GM18505 (cell line): ENCODE data around the gene FIZ1.
A peak's percentile ranks its signal among the peaks of the same experiment; 100 is the strongest.
"Not testable (repeated sequence)": the region's sequence is repeated elsewhere in the genome, so short reads cannot be mapped to it uniquely, and the experiment has no call there.

Experiments used
- ATAC-seq: cut with Tn5 transposase; IDR thresholded peaks from one replicate; pipeline ENCODE4 v1.9.1; 2021; ENCODE audit not compliant: unreplicated experiment
- POLR2A ChIP-seq: IDR thresholded peaks from 4 replicates; pipeline ENCODE4 v1.6.1; 2011; ENCODE audit warnings: borderline replicate concordance; ENCODE audit not compliant: insufficient read depth, insufficient read length; ENCODE audit errors: extremely low read depth

FIZ1 gene

DNA sequence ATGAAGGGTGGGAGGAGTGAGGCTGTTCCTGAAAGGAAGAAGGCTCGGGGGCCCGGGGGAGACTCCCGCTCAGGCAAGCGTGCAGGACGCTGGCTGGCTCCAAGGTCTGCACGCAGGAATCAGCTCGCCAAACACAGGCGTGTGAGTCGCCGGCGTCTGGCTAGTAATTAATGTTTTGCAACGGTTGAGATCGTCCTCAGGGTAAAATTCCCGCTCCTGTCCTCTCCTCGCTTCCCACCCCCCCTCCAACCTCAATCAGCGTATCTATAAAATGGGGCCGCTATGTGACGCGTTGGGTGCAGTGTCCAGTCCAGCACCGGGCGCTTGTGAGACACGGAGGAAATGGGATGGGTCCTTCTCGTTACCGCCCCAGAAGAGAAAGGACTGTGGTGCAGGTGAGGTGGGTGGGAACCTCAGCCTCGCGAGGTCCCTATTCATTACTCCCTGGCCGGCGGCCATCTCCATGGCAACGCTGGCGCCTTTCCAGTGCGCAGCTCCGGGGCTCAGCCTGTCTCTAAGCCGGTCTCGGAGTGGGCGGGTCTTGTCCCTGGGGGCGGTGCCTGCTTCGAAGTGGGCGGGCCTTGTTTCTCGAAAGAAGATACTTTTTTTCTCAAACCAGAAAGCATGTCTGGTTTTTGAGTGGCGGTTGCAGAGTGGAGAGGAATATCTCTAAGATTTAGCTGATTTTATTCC, 12.2 kb downstream of the FIZ1 start:
- TF ChIP-seq POLR2A: no peak
- ATAC-seq: peak; percentile 92

DNA sequence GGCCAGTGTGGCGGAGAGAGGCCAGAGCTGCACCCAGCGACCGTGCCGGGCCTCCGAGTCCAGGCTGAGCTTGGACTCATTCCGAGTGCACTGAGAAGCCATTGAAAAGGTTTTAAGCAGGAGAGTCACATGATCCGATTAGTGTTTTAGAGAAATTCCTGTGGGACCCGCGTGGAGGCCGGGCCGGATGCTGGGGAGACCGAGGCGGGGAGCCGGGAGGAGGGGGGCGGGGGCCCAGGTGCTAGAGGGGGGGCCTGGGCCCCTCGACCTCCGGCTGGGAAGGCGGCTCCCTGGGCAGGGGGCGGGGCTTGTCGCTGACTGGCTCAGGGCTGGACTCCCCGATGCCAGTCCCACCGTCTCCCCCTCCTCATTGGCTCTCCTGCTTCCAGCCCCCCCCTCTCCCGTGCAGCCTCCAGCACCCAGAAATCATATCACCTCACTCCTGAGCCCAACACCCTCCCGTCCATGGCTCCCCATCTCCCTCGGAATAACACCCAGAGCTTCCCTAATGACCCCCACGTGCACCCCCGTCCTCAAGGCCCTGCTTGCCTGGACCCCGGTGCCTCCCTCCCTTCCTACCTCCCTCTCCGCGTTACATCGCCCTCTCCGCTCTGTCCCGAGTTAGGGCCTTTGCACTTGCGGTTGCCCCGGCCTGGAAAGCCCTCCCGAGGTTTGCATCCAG, 13.5 kb downstream of the FIZ1 start:
- no peak for ATAC-seq
- no peak for TF ChIP-seq POLR2A

DNA sequence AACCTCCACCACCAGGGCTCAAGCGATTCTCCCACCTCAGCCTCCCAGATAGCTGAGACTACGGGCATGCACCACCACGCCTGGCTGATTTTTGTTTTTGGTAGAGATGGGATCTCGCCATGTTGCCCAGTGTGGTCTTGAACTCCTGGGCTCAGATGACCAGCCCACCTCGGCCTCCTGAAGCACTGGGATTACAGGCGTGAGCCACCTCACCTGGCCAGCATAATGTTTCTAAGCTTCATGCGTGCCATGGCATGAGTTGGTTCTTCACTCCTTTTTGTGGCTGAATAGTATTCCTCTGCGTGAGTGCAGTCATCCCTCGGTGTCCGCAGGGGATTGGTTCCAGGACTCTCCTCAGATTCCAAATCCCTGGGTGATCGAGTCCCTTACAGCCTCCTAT, 14.4 kb downstream of the FIZ1 start:
- no peak for ATAC-seq
- TF ChIP-seq POLR2A: no peak

DNA sequence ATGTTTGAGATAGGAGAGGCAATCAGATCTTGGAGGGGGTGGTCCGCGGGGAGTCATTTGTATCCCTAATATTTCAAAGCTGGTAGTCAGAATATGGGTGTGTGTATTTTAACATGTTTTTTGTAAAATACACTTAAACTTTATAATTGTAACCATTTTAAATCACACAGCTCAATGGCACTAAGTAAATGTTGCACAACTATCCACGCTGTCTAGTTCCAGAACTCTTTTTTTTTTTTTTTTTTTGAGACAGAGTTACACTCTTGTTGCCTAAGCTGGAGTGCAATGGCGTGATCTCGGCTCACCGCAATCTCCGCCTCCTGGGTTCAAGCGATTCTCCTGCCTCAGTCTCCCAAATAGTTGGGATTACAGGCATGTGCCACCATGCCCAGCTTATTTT, 15.4 kb downstream of the FIZ1 start:
- ATAC-seq: not testable (repeated sequence)

DNA sequence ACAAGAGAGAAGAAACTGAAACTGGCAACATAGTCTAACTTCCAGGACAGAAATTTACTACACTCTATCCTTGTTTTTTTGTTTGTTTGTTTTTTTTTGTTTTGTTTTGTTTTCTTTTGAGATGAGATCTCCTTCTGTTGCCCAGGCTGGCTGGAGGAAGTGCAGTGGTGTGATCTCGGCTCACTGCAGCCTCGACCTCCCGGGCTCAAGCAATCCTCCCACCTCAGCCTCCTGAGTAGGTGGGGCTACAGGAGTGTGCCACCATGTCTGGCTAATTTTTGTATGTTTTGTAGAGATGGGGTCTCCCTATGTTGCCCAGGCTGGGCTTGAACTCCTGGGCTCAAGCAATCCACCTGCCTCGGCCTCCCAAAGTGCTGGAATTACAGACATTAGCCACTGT, 17.0 kb downstream of the FIZ1 start:
- not testable (repeated sequence) for ATAC-seq

DNA sequence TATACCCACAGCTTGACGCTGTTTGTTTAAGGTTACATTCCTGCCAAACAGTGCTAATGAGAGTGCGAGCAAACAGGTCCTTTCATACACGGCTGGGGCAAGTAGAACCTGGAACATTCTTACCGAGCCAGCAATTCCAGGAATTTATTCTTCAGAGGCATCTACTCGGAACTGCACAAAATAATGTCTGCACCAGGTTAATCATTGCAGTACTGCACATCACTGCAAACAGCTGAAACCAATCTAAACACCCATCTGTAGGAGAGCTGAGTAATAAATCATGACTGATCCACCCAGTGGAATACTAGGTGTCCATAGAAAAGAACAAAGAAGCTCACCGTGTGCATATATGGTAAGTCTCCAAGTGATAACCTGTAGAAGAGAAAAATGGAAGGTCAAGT, 17.5 kb downstream of the FIZ1 start:
- no peak for ATAC-seq
- no peak for TF ChIP-seq POLR2A

DNA sequence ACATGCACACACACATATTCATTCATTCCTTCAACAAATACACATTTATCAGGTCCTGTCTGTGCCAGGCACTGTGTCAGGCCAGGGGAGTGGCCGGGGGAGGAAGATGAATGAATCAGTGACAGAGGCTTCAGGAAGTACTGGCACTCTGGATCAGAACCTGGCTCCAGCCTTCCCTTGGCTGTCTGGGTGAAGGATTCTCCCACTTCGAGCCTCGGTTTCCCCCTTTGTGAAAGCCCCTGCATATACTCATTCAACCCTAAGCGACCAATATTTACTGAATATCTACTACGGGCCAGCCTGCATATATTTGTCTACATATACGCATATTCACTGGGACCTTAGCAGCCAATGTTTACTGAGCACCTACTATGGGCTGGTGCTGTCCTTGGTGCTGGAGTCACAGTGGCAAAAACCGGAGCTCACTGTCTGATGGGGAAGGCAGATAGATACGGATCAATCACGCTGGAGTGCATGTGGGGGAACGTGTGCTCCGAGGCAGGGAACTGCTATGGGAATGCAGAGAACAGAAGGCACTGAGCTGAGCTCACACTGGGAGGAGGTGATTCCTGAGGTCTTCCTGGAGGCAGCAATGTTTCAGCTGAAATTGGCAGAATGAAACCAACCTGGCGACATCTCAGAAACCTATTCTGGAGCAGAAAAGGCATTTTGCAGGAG, 18.0 kb downstream of the FIZ1 start:
- ATAC-seq: no peak
- TF ChIP-seq POLR2A: no peak

DNA sequence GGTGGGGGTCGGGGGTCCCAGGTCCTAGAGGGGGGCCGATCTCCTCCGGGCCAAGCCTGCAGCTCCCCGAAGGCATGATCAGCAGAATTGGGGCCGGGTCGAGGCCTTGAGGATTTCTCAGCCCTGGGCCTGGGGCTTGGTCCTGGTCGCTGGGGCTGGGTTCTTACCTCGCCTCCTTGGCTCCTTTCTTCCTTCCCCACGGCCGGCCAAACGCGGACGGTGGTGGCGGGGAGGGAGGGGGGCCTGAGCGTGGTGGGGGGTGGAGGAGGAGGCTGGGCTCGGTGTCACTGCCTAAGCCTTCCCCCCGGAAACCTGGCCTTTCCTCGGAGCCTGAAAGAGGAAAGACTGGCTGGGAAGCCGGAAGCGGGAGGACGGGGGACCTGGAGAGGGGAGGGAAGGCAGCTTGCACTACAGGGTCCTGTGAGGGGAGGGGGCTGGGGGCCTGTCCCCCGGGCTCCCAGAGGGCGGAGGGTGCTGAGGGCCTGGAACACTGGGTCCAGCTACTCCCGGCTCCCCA, 18.6 kb downstream of the FIZ1 start, which contains the start of gene ZNF579:
Gene ZNF579 (minus strand): TSS at position 221 of the 517 bp plus-strand sequence. CDS start 1,209 bp downstream, outside the sequence.
- TF ChIP-seq POLR2A: peak; percentile 69
- ATAC-seq: no peak

DNA sequence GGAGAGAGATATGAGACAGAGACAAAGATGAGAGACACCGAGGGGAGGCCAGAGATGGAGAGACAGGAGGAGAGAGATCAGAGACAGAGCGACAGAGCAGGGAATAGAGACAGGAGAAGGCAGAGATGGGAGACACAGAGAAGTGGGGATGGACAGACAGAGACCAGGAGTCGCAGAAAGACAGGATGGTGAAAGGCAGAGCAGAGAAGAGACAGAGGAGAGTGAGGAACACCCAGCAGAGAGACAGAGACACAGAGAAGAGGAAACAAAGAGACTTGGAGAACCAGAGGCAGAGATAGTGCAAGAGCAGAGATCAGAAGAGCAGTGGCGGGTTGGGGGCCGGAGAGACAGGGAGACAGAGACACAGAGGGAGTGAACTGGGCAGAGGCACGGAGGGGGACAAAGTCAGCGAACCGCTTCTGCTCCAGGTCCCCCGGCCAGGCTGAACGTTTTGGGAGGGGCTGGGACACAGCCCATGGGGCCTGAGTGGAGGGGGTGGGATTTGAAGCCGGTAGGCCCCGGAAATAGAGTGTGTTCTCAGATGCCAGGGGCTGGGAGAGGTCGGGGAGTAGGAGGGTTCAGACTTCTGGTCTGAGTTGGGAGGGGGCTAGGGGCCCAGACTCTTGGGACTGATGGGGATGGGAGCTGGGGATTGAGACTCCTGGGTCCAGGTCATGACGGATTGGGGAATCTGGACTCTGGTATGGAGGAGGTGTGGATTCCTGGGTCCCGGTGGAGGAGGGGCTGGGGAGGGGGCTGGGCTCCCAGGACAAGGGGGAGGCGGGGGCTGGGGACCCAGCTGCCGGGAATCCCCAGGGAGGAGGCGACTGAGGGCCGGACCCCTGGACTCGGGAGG, 19.3 kb downstream of the FIZ1 start:
- TF ChIP-seq POLR2A: peak; percentile 19
- no peak for ATAC-seq

DNA sequence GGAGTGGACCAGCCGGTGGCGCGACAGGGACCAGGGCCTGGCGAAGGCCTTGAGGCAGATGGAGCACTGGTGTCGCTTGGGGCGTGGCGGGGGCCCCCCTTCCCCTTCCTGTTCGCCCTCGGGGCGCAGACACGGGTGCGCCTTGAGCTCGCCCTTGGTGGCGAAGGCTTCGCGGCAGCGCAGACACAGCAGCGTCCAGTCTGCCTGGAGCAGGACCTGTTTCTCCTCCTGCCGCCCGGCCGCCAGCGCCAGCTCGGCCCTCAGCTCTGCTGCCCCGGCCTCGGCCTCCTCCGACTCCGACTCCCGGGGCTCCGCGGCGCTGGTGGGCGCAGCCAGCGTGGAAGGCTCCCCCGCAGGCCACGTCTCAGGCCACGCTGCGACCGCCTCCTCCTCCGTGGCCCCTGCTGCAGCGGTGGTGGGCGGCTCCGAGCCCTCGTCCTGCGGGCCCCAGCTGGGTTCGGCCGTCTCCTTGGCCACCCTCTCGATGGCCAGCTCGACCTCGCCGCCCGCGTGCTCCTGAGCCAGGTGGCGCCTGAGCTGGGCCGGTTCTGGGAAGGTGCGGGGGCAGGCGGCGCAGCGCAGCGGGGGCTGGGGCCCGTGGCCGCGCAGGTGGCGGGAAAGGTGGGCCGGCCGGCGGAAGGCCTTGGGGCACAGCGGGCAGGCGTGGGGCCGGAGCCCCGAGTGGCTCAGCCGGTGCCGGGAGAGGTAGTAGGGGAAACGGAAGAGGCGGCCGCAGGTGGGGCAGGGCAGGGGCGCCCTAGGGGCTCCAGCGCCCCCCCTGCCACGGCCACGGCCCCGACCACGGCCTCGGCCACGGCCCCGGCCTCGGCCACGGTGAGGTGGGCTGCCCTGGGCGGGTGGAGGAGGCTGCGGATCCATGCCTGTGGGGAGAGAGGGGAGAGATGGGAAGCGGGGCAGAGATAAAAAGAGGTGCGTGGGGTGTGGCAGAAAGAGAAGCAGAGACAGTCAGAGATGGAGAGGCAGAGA, 20.3 kb downstream of the FIZ1 start:
- TF ChIP-seq POLR2A: no peak
- ATAC-seq: no peak

DNA sequence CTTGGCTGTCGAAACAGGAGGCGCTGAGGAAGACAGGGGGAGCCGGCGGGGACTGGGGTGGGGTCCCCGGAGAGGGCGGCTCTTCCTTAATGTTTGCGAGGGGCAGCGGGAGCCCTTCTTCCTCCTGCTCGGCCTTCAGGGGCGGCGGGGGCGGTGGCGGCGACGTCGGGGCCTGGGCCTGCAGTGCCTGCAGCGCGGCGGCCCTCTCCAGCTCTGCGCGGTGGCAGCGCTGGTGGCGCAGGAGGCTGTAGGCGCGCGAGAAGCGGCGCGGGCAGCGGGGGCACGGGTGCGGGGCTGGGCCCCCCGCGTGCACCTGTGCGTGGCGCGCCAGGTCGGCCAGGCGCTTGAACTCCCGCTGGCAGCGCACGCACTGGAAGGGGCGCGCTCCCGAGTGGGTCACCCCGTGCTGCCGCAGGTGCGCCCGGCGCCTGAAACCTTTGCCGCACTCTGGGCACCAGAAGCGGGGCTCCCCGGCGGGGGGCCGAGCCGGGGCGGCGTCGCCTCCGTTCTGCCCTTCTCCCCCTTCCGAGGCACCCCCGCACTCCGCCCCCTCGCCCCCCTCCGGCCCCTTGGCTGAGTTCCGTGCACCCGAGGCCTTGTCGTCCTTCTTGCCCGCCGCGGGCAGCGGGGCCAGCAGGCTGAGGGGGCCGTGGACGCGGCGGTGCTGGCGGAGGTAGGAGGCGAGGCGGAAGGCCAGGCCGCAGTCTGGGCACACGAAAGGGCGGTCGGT, 21.1 kb downstream of the FIZ1 start:
- no peak for ATAC-seq
- no peak for TF ChIP-seq POLR2A
